ENCODE results near the gene ADAMTSL3. TPM values are rescaled to one million over a fixed set of nuclear protein-coding genes. Genes with fewer than 3 reads are reported as not detected.
A peak's percentile ranks its signal among the peaks of the same experiment; 100 is the strongest.

The ADAMTSL3 gene
- polyA plus RNA-seq, 4 donors = 4.0 to 5.3 (median 4.9) TPM

DNA sequence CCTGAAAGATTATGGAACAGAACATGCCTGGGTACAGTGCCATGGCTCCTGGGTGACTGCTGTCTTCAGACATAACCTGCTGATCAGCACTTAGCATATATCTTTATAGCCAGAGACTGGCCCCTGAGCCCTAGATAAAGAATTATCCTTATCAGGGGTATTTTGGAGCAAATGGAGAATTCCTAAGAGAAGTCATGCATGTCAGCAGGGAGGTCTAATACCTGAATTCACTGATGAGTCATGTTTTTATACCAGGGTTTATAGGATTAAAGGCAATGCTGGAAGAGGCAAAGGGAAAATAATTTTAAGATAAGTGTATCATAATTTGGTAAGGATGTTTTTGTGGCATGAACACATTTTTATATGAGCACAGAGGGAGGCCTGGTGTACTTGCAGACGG is 159.8 kb downstream of the ADAMTSL3 start:
- DNase-seq (ENCODE audit: low read depth in 4 of 4, low spot score in 3 of 4) = no peak

DNA sequence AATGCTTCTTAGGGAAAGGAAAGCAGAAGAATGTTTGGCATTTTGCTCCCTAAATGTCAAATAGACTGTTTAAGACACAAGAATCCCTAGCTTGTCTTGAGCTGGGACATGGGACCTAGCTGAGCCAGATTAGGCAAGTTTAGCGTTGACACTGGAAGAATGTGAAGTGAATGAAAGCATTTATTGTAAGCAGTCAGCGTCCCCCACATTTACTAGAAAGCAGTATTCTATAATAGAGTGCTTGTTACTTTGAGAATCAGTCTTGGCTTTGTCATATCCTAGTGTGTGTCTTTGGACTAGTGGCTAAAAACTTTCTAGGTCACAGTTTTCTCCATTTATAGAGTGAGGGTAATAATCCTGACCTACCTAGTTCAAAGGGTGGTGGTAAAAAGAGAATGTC is 161.6 kb downstream of the ADAMTSL3 start:
- DNase-seq (ENCODE audit: low read depth in 4 of 4, low spot score in 3 of 4) = no peak

DNA sequence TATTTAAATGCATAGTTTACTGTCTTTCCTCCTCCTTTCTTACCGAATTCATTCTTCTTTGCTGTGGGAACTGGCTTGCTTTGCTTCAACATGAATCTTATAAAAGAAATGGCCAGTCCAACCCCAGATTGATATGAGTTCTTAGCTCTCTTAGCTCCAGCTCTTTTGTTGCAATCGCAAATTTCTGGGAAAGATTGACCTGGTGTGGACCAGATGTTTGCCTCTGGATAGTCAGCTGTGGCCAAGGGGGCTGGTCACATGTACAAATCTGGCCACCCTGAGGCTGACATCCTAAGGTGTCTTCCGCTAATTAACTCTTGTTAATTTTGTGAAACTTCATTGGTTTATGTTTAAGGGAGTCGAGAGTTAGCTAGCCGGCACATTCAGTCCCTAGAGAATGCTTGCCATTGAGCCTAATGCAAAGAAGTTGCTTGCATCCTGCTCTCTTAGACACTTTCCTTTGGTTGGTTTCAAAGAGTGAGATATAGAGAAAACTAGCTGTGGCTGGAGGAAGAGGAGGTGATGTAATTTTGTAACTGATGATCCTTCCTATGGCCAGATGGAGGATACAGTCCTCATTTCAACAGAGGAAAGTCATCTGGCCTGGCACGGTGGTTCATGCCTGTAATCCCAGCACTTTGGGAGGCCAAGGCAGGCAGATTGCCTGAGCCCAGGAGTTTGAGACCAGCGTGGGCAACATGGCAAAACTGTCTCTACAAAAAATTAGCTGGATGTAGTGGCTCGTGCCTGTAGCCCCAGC is 162.4 kb downstream of the ADAMTSL3 start:
- DNase-seq (ENCODE audit: low read depth in 4 of 4, low spot score in 3 of 4) = no peak

DNA sequence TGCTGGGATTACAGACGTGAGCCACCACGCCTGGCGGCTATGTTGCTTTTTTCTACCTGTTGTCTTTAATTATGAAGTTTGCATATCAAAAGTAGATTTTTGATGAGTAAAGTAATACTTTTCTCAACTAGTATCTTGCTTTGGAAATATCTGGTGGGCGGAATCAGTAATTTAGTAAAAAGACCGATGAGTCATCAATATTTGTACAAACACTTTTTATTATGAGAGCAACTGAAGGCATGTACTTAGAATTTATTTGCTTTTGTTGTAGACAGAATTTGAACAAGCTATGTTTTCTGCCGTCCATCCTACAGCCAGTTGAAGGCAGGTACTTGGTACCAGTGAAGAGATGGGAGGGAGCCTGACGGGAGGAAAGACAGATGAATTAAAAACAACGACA is 164.7 kb downstream of the ADAMTSL3 start:
- no peak for DNase-seq (ENCODE audit: low read depth in 4 of 4, low spot score in 3 of 4)

DNA sequence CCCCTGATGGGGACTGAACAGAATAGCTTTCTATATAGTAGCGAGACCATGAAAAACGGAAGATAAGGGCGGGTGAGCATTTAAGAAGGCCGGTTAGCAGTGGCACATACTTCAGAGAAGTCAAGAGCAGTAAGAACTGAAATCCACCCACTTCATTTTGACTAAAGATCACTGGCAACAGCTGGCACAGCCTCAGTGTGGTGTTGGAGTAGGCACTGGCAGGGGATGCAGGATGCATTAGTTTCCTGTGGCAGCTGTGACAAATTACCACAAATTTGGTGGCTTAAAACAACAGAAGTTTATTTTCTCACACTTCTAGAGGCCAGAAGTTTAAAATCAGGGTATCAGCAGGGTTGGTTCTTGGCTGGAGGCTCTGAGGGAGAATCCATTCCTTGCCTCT is 176.5 kb downstream of the ADAMTSL3 start:
- DNase-seq (ENCODE audit: low read depth in 4 of 4, low spot score in 3 of 4) = no peak

DNA sequence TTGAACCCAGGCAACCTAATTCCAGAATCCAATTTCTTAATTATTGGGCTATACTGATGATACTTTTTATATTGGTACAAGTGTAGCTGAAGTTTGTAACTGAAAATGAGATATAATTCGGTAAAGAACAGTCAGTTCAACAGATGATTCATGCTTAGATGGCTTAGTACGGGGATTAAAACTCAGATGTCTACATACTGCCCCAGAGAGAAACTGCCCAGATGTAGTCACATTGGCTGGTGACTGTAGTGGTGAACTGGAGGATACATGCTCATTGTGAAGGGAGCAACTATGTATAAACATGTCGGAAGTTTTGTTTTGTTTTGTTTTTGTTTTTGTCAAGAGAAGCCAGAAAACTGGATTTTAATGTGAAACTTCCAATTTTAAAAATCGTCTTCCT is 179.6 kb downstream of the ADAMTSL3 start:
- no peak for DNase-seq (ENCODE audit: low read depth in 4 of 4, low spot score in 3 of 4)

DNA sequence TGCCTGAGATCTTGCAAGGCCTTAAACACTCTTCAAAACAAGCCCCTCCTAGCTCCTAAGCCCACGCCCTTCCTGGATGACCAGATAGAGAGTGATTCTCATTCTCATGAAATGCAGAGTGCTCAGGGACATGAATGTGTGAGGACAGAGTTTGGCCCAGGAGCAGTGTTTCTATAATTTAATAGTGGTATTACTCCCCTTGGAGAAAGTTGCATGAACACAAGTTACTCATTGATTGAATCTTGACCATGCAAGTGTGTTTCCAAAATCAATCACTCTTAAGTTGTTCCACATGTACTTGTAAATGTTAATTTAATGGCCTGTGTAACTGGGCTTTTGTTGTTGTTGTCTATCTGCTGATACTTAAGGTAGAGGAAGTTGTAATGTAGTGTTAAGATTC is 181.6 kb downstream of the ADAMTSL3 start:
- no peak for DNase-seq (ENCODE audit: low read depth in 4 of 4, low spot score in 3 of 4)

DNA sequence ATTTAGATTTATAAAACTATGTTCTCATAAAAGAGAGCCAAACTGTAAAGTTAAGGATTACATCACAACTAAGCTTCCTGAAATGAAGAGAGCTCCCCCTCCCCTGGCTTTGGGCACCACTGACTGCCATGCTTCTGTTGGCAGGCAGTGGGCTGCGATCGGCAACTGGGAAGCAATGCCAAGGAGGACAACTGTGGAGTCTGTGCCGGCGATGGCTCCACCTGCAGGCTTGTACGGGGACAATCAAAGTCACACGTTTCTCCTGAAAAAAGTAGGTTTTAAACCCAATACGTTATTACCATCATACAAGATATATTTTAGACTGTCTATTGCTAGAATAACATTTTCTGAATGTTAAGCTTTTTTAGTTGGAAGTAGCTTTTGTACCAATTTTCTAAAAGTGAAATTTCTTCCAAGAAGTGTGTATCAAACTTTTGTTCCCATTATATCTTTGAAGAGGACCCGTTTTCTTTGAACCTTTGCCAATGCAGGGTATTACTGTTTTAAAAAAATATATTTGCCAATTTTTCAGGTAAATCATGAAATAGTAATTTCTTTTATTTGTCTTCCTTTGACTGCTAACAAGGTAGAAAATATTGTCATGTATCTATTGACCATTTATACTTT is 184.1 kb downstream of the ADAMTSL3 start:
- DNase-seq (ENCODE audit: low read depth in 4 of 4, low spot score in 3 of 4) = peak in 2 of 4 donors; percentile 2 to 8

DNA sequence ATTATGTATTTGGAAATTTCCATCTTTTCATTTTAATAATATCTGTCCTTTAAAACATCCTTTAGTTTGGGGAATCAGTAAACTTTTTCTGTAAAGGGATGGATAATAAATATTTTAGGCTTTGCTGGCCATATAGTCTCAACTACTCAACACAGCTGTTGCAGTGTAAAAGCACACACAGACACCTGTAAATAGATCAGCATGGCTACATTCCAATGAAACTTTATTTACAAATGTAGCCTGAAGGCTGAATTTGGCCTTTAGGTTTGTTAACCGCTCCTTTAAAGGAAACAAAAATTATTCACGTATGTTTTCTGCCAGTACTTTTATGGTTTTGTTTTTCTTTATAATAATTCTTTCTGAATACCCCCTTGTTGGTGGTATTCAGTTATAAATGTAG is 184.8 kb downstream of the ADAMTSL3 start:
- DNase-seq (ENCODE audit: low read depth in 4 of 4, low spot score in 3 of 4) = no peak

DNA sequence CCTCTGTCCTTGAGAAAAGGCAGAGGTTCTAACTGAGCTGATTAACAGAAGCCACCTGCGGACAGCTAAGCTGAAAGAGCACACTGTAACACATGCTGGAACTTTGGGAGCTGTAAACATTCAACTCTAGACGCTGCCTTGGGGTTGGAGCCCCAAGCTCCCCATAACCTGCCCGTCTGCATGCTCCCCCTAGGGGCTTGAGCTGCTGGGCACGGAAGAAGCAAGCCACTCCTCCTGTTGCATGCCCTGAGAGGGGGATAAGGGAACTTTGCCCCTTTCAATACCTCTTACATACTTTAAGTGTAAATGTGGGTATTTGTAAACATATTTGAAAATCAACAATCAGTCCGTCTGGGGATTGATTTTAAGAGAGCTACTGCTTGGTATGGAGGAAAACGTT is 188.4 kb downstream of the ADAMTSL3 start:
- DNase-seq (ENCODE audit: low read depth in 4 of 4, low spot score in 3 of 4) = no peak

DNA sequence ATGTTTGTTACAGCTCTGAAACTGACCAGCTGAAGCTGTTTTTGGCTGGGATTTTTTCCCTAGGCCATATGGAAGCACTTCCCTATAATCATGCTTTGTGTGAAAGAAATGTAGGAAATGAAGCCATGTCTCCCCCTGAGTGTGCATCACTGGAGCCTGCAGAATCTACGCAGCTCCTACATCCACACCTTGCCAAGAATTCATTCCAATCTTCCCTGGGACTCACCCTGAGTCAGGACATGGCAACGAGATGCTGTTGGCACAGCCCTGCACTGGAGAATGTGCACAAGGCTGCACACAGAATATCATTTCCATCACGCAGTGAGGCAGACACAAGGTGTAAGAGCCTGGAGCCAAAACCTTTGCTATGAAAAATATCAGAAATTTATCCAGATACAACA is 189.5 kb downstream of the ADAMTSL3 start:
- no peak for DNase-seq (ENCODE audit: low read depth in 4 of 4, low spot score in 3 of 4)

DNA sequence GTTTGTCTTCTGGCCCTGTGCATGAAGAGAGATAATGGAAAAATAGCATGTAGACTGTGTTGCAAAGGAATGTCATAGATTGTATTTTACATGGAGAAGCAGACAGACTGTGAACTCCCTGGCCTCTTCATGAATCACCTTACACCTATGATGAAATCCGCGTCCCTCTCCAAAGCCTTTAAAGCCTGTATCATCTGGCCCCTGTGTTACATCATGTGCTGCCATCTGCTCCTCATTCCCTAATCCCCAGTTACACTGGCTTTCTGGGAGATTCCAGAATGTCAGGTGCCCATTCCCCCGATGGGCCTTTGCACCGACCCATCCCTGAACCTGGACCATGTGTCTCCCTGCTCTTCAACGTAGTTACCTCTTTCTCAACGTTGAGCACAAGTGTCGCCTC is 190.8 kb downstream of the ADAMTSL3 start:
- no peak for DNase-seq (ENCODE audit: low read depth in 4 of 4, low spot score in 3 of 4)

DNA sequence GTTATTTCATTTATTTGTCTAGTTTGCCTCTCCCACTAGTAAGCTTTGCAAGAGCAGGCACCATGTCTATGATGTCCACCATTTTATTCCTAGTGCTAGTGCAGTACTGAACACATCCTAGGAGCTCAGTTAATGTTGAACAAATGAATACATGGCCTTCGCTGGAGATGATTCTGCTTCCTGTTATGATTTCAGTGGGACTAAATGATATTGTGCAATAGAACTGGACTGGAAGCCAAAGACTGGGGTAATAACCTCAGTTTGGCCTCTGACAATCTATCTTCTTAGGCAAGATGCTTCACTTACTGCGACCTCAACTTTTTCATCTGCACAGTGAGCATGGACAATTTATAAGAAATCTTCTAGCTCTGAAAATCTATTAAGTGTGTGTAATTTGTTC is 191.3 kb downstream of the ADAMTSL3 start:
- no peak for DNase-seq (ENCODE audit: low read depth in 4 of 4, low spot score in 3 of 4)

DNA sequence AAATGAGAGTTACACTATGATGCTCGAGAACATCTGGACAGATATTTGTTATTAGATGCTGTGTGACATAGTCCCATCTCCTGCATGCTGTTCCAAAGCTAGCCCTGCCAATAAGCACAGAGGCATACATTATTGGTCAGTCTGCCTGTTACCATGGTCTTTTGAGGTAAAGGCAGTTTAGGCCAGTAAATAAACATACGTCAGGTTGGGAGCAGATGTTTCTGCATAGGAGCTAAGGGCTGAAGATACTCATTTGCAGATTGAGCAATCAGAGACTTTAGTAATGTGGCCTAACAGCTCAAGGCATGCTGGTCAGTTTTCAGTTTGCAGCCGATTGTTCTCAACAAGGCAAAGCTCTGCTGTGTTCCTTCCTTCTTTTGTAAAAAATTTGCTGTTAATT is 192.9 kb downstream of the ADAMTSL3 start:
- no peak for DNase-seq (ENCODE audit: low read depth in 4 of 4, low spot score in 3 of 4)

DNA sequence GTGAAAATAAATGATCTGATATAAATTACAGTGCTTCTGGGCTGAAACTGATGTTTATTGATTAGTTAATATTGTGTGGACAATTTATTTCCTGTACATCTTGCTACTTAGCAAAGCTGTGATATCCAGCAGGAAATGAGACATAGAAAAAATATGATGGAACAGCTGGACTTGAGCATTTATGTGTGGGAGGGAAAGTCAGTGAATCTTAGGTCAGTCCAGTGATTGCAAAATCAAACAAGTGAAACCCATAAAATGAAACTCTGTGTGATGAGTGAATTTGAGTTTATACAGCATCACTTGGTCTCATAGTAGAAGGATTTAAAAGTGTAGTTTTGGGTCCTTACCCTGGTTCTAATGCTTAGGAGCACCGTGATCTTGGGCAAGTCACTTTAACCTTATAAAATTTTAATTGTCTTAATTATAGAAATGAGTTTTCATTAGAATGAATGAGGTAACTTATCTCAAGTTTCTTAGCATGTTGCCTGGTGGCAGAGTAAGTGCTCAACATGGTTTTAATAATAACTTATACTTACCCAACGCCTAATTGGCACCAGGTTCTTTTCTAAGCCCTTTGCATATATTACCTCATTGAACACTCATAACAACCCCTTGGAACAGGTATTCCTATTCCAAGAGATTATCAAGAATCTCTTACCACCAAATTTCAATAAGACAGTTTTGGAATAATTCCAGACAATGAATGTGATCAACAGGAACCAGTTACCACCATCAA is 194.6 kb downstream of the ADAMTSL3 start:
- no peak for DNase-seq (ENCODE audit: low read depth in 4 of 4, low spot score in 3 of 4)

DNA sequence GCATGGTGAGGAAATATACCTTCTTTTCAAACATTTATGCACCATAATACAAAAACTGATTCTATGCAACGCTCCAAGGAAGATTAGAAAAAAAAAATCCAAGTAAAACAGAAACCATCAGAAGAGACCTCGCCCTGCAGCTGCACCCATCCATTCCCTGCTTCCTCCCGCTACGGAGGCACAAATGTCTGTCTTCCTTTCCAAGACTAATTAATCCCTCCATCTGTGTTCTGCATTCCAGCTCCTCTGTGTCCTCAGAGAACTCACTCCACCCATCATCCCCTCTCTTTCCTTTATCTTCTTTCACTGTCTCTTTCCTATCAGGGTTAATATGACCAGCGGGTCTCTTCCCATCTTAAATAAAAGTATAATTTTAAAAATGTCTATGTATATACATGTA is 196.1 kb downstream of the ADAMTSL3 start:
- no peak for DNase-seq (ENCODE audit: low read depth in 4 of 4, low spot score in 3 of 4)

DNA sequence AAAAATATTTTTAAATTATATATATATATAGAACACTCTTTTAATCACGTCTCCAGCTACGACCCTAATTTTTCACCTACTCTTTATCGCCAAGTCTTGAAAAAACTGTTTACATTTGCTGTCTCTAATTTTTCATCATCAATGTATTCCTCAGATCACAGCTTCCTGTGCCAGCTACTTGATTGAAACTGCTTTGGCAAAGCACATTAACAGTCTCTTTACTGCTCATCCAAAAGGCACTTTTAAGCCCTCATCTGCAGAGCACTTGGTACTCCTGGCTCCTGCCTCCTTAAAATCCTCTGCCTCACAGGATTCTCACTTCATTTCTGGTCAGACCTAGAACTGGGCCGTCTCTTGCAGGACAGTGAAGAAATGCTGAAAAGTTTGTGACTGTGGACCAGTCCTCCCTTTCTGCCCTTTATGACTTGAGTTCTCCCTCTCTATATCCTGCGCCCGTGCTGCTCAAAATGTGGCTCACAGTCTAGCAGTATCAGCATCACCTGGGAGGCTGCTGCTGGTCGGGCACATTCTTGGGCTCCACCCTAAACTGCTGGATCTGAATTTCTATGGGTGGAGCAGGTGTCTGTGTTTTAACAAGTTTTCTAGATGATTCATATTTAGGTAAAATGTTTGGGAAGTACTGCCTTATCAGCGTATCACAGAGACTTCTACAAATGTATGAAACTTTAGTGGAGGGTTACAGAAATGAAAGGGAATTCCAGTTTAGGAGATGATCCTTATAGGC is 196.8 kb downstream of the ADAMTSL3 start:
- no peak for DNase-seq (ENCODE audit: low read depth in 4 of 4, low spot score in 3 of 4)

DNA sequence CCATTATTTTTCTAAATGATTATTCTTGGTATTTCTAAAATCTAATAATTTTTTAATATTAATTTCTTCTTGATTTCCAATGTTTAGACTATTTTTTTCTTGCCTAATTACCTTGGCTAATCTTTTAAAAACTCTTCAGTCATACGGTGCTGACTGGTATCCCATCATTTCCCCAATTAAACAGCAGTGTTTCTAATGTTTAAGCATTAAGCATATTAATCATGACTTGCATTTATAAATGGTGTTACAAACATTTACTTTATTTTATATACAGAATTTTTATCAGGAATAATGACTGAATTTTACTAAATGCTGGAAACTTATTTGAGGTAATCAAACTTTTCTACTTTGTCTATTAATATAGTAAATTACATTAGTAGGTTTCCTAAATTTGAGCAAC is 199.3 kb downstream of the ADAMTSL3 start:
- DNase-seq (ENCODE audit: low read depth in 4 of 4, low spot score in 3 of 4) = no peak

DNA sequence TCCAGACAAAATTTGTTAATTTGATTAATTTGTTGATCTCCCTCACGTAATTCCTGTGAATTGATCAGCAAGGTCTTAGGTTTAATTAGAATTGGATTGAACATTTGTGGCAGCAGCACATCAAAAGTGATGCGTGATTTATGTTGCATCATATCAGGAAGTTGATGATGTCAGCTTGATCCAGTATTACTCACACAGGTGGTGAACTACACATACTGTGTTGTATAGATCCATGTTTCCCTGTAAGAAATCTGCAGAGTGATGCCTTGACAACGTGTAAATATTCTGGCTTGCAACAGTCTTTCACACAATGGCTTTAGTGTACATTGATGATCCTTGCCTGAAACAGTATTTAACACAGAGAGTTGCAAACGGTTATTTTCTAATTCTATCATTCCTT is 200.4 kb downstream of the ADAMTSL3 start:
- DNase-seq (ENCODE audit: low read depth in 4 of 4, low spot score in 3 of 4) = no peak

DNA sequence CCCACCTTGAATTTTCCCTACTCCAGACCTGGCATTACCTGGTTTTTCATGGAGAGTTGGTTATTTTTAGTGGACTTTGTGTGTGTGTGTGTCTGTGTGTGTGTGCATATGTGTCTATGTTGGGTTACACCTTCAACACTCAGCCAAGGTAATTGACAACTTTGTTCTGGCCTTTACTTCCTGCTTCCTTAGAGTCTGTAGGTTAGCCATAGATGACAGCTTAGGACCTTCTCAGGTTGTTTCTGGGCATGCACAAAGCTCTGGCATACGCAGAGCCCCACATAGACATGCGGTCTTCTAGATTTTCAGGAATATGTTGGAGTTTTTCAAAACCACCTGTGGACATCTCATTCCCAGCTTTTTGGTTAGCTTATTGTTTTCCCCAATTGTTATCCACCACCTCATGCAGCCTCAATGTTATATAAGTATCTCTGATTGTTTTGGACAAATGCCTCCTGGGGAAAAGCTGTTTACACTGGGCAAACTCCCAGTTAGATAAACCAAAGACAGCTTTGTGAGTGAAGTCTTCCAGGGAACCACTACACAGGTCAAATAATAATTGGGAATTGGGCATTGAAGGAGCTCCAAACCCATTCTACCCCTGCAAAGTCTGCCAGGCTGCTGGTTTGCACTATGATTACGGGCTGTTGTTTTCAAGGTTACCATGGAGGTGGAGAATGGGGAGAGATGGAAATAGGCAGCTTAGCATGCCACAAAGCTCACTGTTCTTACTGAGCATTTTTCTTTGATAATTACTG is 201.2 kb downstream of the ADAMTSL3 start:
- no peak for DNase-seq (ENCODE audit: low read depth in 4 of 4, low spot score in 3 of 4)

All from right renal pelvis (tissue), 4 donors.